ENCODE measurements around the gene LHPP. TPM values are rescaled to one million over a fixed set of nuclear protein-coding genes. Genes with fewer than 3 reads are reported as not detected.

Gene LHPP
- total RNA-seq, 1 donor from 2014 or later, result 6.0 TPM

GRCh38 chr10:124574456-124575070 lies 112.9 kb downstream of the LHPP start:
- peaks cover 4% of the 10 kb centered on the region for H3K27me3 Mint-ChIP-seq (ENCODE audit: unreplicated experiment)
- peaks cover 5% of the 10 kb centered on the region for H3K36me3 Mint-ChIP-seq (ENCODE audit: unreplicated experiment)
- no peak overlapping the region for H3K27ac Mint-ChIP-seq (ENCODE audit: unreplicated experiment)
- peaks cover 7% of the 10 kb centered on the region for H3K4me1 Mint-ChIP-seq (ENCODE audit: low read depth, unreplicated experiment)
- peaks cover 8% of the 10 kb centered on the region for H3K9me3 Mint-ChIP-seq (ENCODE audit: unreplicated experiment)
- DNase-seq, result peak; percentile 4
- H3K4me3 Mint-ChIP-seq (ENCODE audit: unreplicated experiment), result no peak overlapping the region
- no peak for TF ChIP-seq CTCF (IDR thresholded peaks at IDR 0.05; ENCODE audit: partially characterized antibody, unreplicated experiment)

GRCh38 chr10:124575107-124576035 lies 113.7 kb downstream of the LHPP start:
- peaks cover 5% of the 10 kb centered on the region for H3K36me3 Mint-ChIP-seq (ENCODE audit: unreplicated experiment)
- no peak for TF ChIP-seq CTCF (IDR thresholded peaks at IDR 0.05; ENCODE audit: partially characterized antibody, unreplicated experiment)

GRCh38 chr10:124576526-124577420 lies 115.2 kb downstream of the LHPP start:
- TF ChIP-seq CTCF (IDR thresholded peaks at IDR 0.05; ENCODE audit: partially characterized antibody, unreplicated experiment), result no peak
- no peak overlapping the region for H3K27ac Mint-ChIP-seq (ENCODE audit: unreplicated experiment)
- no peak overlapping the region for H3K4me3 Mint-ChIP-seq (ENCODE audit: unreplicated experiment)
- peak; percentile 6 for DNase-seq
- peaks cover 4% of the 10 kb centered on the region for H3K27me3 Mint-ChIP-seq (ENCODE audit: unreplicated experiment)
- peaks cover 1% of the 10 kb centered on the region for H3K36me3 Mint-ChIP-seq (ENCODE audit: unreplicated experiment)
- peaks cover 6% of the 10 kb centered on the region for H3K9me3 Mint-ChIP-seq (ENCODE audit: unreplicated experiment)
- H3K4me1 Mint-ChIP-seq (ENCODE audit: low read depth, unreplicated experiment), result peaks cover 2% of the 10 kb centered on the region

More at GRCh38 chr10:124575107-124576035, 113.7 kb downstream of the LHPP start:
- Mint-ChIP-seq H3K4me3 (ENCODE audit: unreplicated experiment) (no peak overlapping the region), H3K27ac (ENCODE audit: unreplicated experiment) (no peak overlapping the region), H3K9me3 (ENCODE audit: unreplicated experiment) (peaks cover 11% of the 10 kb centered on the region), H3K4me1 (ENCODE audit: low read depth, unreplicated experiment) (peaks cover 4% of the 10 kb centered on the region), H3K27me3 (ENCODE audit: unreplicated experiment) (peaks cover 4% of the 10 kb centered on the region)
- DNase-seq, result peak; percentile 13

- H3K27ac Mint-ChIP-seq (ENCODE audit: unreplicated experiment), result no peak overlapping the region
- no peak for TF ChIP-seq CTCF (IDR thresholded peaks at IDR 0.05; ENCODE audit: partially characterized antibody, unreplicated experiment)
Measured at GRCh38 chr10:124577651-124578050, 116.0 kb downstream of the LHPP start.

More at GRCh38 chr10:124577651-124578050, 116.0 kb downstream of the LHPP start:
- no peaks in the 10 kb centered on the region for H3K36me3 Mint-ChIP-seq (ENCODE audit: unreplicated experiment)
- H3K4me1 Mint-ChIP-seq (ENCODE audit: low read depth, unreplicated experiment), result peaks cover 2% of the 10 kb centered on the region
- DNase-seq, result no peak
- H3K27me3 Mint-ChIP-seq (ENCODE audit: unreplicated experiment), result peaks cover 4% of the 10 kb centered on the region
- H3K4me3 Mint-ChIP-seq (ENCODE audit: unreplicated experiment), result no peak overlapping the region
- peaks cover 6% of the 10 kb centered on the region for H3K9me3 Mint-ChIP-seq (ENCODE audit: unreplicated experiment)
